RWPE2 (cell line): Measurements from ENCODE around the gene SLC9A7.

ENCODE experiments used
- ATAC-seq: fragments of 200-7000 bp; cut with Tn5 transposase; 3 replicates; pipeline ENCODE4 v1.9.1; 2021; ENCODE audit warnings: low read depth
- DNase-seq: peaks from one replicate; pipeline ENCODE4 v3.0.0-alpha.2; 2020; ENCODE audit warnings: low spot score
- H3K27ac ChIP-seq: fragments of 450-650 bp; 2 replicates; pipeline ENCODE4 v1.5.1; 2017; ENCODE audit warnings: mild to moderate bottlenecking; ENCODE audit not compliant: poor library complexity, severe bottlenecking
- H3K27me3 ChIP-seq: fragments of 250-450 bp; sonication (Bioruptor Pico); 2 replicates; pipeline ENCODE4 v1.5.1; 2021; ENCODE audit warnings: mild to moderate bottlenecking, moderate library complexity; ENCODE audit not compliant: insufficient read depth, poor library complexity, severe bottlenecking
- H3K36me3 ChIP-seq: fragments of 250-450 bp; sonication (Bioruptor Pico); 2 replicates; pipeline ENCODE4 v1.5.1; 2020; ENCODE audit warnings: low read depth, mild to moderate bottlenecking, moderate library complexity
- H3K4me1 ChIP-seq: fragments of 250-450 bp; sonication (Bioruptor Pico); 2 replicates; pipeline ENCODE4 v1.5.1; 2021; ENCODE audit warnings: mild to moderate bottlenecking, moderate library complexity; ENCODE audit not compliant: insufficient read depth, poor library complexity, severe bottlenecking
- H3K4me3 ChIP-seq: fragments of 250-450 bp; sonication (Bioruptor Pico); 2 replicates; pipeline ENCODE4 v1.5.1; 2021; ENCODE audit warnings: mild to moderate bottlenecking, moderate library complexity; ENCODE audit not compliant: severe bottlenecking
- H3K9me3 ChIP-seq: fragments of 250-450 bp; sonication (Bioruptor Pico); 2 replicates; pipeline ENCODE4 v1.5.1; 2021; ENCODE audit warnings: mild to moderate bottlenecking, moderate library complexity; ENCODE audit not compliant: severe bottlenecking
- TF ChIP-seq, protein P1 (sequence below): fragments of 450-650 bp; IDR thresholded peaks from one replicate; pipeline ENCODE4 v1.5.1; 2017; ENCODE audit warnings: mild to moderate bottlenecking, moderate library complexity; ENCODE audit not compliant: poor library complexity, severe bottlenecking

The SLC9A7 gene

DNA sequence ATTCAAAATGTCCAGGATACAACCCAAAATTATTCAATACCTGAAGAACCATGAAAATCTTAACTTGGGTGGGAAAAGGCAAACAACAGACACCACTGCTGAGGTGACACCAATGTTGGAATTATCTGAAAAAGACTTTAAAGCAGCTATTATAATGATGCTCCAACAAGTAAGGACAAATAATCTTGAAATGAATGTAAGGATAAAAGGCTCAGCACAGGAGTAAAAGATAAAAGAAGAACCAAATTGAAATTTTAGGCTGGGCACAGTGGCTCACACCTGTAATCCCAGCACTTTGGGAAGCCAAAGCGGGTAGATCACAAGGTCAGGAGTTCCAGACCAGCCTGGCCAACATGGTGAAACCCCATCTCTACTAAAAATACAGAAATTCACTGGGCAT, 4.0 kb upstream of the SLC9A7 start:
- no peak overlapping the region for H3K27ac ChIP-seq
- peaks cover 3% of the 10 kb centered on the region for H3K4me1 ChIP-seq
- ATAC-seq (no peak), DNase-seq (no peak)
- no peaks in the 10 kb centered on the region for H3K9me3 ChIP-seq
- no peaks in the 10 kb centered on the region for H3K27me3 ChIP-seq
- H3K36me3 ChIP-seq = no peaks in the 10 kb centered on the region
- TF ChIP-seq, protein P1, sequence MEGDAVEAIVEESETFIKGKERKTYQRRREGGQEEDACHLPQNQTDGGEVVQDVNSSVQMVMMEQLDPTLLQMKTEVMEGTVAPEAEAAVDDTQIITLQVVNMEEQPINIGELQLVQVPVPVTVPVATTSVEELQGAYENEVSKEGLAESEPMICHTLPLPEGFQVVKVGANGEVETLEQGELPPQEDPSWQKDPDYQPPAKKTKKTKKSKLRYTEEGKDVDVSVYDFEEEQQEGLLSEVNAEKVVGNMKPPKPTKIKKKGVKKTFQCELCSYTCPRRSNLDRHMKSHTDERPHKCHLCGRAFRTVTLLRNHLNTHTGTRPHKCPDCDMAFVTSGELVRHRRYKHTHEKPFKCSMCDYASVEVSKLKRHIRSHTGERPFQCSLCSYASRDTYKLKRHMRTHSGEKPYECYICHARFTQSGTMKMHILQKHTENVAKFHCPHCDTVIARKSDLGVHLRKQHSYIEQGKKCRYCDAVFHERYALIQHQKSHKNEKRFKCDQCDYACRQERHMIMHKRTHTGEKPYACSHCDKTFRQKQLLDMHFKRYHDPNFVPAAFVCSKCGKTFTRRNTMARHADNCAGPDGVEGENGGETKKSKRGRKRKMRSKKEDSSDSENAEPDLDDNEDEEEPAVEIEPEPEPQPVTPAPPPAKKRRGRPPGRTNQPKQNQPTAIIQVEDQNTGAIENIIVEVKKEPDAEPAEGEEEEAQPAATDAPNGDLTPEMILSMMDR = no peak
- H3K4me3 ChIP-seq = no peak overlapping the region

DNA sequence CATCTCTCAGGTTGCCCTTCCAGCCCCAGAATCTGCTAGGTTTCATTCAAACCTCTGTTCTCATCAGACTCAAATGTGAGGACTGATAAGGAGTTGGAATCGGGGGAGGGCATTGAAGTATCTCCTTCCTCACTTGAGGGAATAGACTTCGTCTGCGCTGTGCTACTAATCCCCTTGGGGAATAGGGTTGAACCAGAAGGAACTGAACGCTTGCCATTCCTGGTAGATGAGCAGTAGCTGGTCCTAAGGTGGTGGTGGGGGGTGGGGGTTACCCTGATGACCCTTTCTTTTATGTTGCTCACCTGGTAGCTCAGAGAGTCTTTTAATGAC, 692 bp upstream of the SLC9A7 start:
- peak; percentile 10; the same call in 2 of the 3 replicates for ATAC-seq
- H3K9me3 ChIP-seq = no peaks in the 10 kb centered on the region
- no peak for DNase-seq
- H3K4me1 ChIP-seq = peaks cover 12% of the 10 kb centered on the region
- no peaks in the 10 kb centered on the region for H3K27me3 ChIP-seq
- H3K36me3 ChIP-seq = peaks cover 2% of the 10 kb centered on the region; the same call in 1 of the 2 replicates
- TF ChIP-seq, protein P1 = peak; percentile 37
- H3K4me3 ChIP-seq = peak overlapping the region; percentile 83
- peak overlapping the region; percentile 57 for H3K27ac ChIP-seq

DNA sequence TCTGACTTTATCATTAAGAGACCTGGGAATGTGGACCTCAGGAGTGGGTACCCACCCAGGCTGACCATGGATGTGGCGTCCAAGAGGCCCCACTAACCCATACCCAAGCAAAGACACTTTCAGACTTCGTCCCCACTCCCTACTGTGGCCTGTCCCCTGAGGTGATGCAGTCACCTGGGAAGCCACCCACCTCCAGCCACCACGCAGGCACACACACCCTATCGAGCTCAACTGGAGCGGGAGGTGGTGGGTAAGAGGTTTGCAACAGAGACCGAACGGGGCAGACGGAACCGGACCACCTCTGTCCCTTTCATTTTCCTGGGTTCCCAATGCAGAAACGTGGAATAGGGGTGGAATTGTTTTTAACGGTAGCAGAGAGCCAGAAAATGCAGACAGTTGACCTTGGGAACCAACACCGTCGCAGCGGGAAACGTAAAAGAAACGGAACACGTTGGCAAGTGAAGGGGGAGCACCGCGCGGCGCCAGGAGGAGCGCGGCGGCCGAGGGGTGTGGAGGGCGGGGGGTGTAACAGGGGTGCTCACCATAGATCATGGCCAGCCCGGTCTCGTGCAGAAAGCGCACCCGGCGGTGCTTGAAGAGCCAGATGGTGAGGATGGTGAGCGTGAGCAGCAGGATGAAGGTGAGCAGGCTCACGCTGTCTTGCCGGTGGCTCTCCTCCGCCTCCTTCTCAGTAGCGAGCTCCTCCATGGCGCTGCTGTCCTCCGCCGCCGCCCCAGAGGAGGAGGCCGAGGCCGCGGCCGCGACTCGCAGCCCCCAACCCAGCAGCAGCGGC, 559 bp downstream of the SLC9A7 start:
- Histone ChIP-seq H3K27me3 (no peaks in the 10 kb centered on the region), H3K27ac (peak overlapping the region; percentile 57), H3K4me1 (peaks cover 12% of the 10 kb centered on the region), H3K9me3 (no peaks in the 10 kb centered on the region), H3K4me3 (peak overlapping the region; percentile 83), H3K36me3 (peaks cover 2% of the 10 kb centered on the region; the same call in 1 of the 2 replicates)
- TF ChIP-seq, protein P1 = no peak
- DNase-seq = no peak
- ATAC-seq = peak; percentile 32

DNA sequence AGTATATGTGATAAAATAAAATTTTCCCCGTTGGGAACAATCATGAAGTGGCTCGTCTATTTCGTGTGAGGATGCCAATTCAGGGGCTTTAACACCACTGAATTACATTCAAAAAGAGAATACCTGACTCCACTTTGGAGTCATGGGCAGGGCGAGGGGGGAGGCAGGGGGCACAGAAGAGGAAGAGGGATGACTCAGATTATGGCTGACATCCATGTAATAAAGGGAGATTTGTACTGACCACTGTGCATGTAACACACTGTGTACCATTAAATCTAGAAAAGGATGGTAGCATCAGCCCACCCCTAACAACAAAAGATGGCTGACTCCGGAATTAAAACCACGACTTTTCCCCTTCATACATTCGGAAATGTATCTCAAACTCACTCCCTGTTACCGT, 1.3 kb downstream of the SLC9A7 start:
- TF ChIP-seq, protein P1 = no peak
- DNase-seq (no peak), ATAC-seq (0 out of 3 replicates have a peak, but pooled peaks have one; percentile 19)
- no peaks in the 10 kb centered on the region for H3K27me3 ChIP-seq
- H3K9me3 ChIP-seq = no peaks in the 10 kb centered on the region
- H3K4me1 ChIP-seq = peaks cover 12% of the 10 kb centered on the region
- H3K4me3 ChIP-seq = peak overlapping the region; percentile 83
- H3K27ac ChIP-seq = peak overlapping the region; percentile 57
- H3K36me3 ChIP-seq = peaks cover 2% of the 10 kb centered on the region; the same call in 1 of the 2 replicates

DNA sequence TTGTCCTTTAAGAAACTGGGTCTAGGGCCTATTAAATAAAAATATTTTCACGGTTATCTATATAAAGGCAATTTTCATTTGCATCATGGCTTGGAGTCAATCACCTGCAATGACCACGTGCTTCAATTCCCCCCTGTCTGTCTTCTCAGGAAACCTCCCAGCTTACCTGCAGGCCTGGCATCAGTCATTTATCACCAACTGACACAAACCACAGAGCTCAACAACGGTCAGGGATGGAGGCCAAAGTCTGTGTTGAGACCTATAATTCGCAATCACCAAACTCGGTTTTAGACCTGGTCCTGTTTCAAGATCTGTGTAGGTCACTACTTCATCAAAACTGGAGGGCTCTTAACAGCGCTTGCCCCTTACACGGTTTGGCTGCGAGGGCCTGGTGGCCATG, 1.9 kb downstream of the SLC9A7 start:
- no peaks in the 10 kb centered on the region for H3K9me3 ChIP-seq
- no peaks in the 10 kb centered on the region for H3K27me3 ChIP-seq
- H3K4me3 ChIP-seq = peak overlapping the region; percentile 83
- H3K4me1 ChIP-seq = peaks cover 12% of the 10 kb centered on the region
- peak overlapping the region; percentile 57 for H3K27ac ChIP-seq
- ATAC-seq = no peak
- DNase-seq = no peak
- peaks cover 2% of the 10 kb centered on the region; the same call in 1 of the 2 replicates for H3K36me3 ChIP-seq
- TF ChIP-seq, protein P1 = no peak
